Raji (cell line): ENCODE results near the gene PTPRM.

Source experiments
- POLR2A ChIP-seq: IDR thresholded peaks from 2 replicates; pipeline ENCODE4 v1.6.1; 2011; ENCODE audit warnings: low read depth, low read length, control low read depth; ENCODE audit not compliant: insufficient read depth

The PTPRM gene

GRCh38 chr18:8356001-8356400 lies 788.9 kb downstream of the PTPRM start:
- no peak for TF ChIP-seq POLR2A

- no peak for TF ChIP-seq POLR2A
Observed at GRCh38 chr18:8357320-8357719, 790.2 kb downstream of the PTPRM start.

GRCh38 chr18:8358033-8358765 lies 791.1 kb downstream of the PTPRM start:
- no peak for TF ChIP-seq POLR2A

- no peak for TF ChIP-seq POLR2A
Observed at GRCh38 chr18:8359076-8359475, 792.0 kb downstream of the PTPRM start.

- TF ChIP-seq POLR2A: no peak
Observed at GRCh38 chr18:8359481-8359880, 792.4 kb downstream of the PTPRM start.

GRCh38 chr18:8361941-8362471 lies 794.9 kb downstream of the PTPRM start:
- no peak for TF ChIP-seq POLR2A

GRCh38 chr18:8362863-8363262 lies 795.7 kb downstream of the PTPRM start:
- no peak for TF ChIP-seq POLR2A

- no peak for TF ChIP-seq POLR2A
Observed at GRCh38 chr18:8364385-8364784, 797.3 kb downstream of the PTPRM start.

GRCh38 chr18:8365006-8365405 lies 797.9 kb downstream of the PTPRM start:
- TF ChIP-seq POLR2A: no peak

- no peak for TF ChIP-seq POLR2A
Observed at GRCh38 chr18:8365528-8365927, 798.4 kb downstream of the PTPRM start.

- no peak for TF ChIP-seq POLR2A
Observed at GRCh38 chr18:8366070-8366469, 799.0 kb downstream of the PTPRM start.

- no peak for TF ChIP-seq POLR2A
Observed at GRCh38 chr18:8366656-8367055, 799.5 kb downstream of the PTPRM start.

GRCh38 chr18:8367217-8367988 lies 800.3 kb downstream of the PTPRM start:
- TF ChIP-seq POLR2A: no peak

GRCh38 chr18:8368512-8369217 lies 801.5 kb downstream of the PTPRM start:
- no peak for TF ChIP-seq POLR2A

GRCh38 chr18:8373486-8373885 lies 806.4 kb downstream of the PTPRM start:
- no peak for TF ChIP-seq POLR2A
